Thoracic aorta (tissue), 2 donors: ENCODE measurements around the gene PARD3B. TPM values are rescaled to one million over a fixed set of nuclear protein-coding genes. Genes with fewer than 3 reads are reported as not detected.

Source experiments
- ATAC-seq: fragments of 150-250 bp; one replicate; pipeline ENCODE4 v1.8.0; 2017; ENCODE audit warnings: low read depth; ENCODE audit not compliant: insufficient number of reproducible peaks, low FRiP score
- DNase-seq: peaks from one replicate; pipeline ENCODE4 v3.0.0-alpha.2; 2020; ENCODE audit warnings: low spot score
- H3K27ac ChIP-seq, 2 donors: fragments of 200-600 bp; sonication (generic); 1 replicate in 1 of 2; 2 replicates in 1 of 2; pipeline ENCODE4 v1.5.1; 2016; ENCODE audit warnings: mild to moderate bottlenecking in 2 of 2, moderate library complexity in 2 of 2
- H3K27me3 ChIP-seq: fragments of 200-600 bp; sonication (generic); replicated peaks from 2 replicates; pipeline ENCODE4 v1.6.0; 2016; ENCODE audit warnings: mild to moderate bottlenecking; ENCODE audit not compliant: insufficient read depth
- H3K36me3 ChIP-seq: fragments of 200-600 bp; sonication (generic); one replicate; pipeline ENCODE4 v1.5.1; 2016
- H3K4me1 ChIP-seq, 2 donors: fragments of 200-600 bp; sonication (generic); 1 replicate in 1 of 2; 2 replicates in 1 of 2; pipeline versions ENCODE4 v1.5.1 to v1.6.0; 2016; ENCODE audit warnings: low read depth in 2 of 2, mild to moderate bottlenecking in 1 of 2; ENCODE audit not compliant: control insufficient read depth in 1 of 2
- H3K4me3 ChIP-seq: fragments of 200-600 bp; sonication (generic); 2 replicates; pipeline ENCODE4 v1.5.1; 2016; ENCODE audit warnings: mild to moderate bottlenecking
- H3K9me3 ChIP-seq: fragments of 200-600 bp; sonication (generic); 2 replicates; pipeline ENCODE4 v1.5.1; 2016
- CTCF ChIP-seq: fragments of 200-600 bp; sonication (generic); IDR thresholded peaks from one replicate; pipeline ENCODE4 v1.5.1; 2019; ENCODE audit warnings: antibody characterized with exemption
- total RNA-seq, 2 donors: library from RNA; depleted of rRNA; stranded (reverse); fragments of >200 nt; gene quantifications; one replicate each; pipeline versions ENCODE4 v1.1.0 to v1.2.3, GENCODE V29; 2016

The PARD3B gene
- total RNA-seq, 2 donors from 2014 or later: 25.7 to 34.5 TPM

- ATAC-seq (no peak), DNase-seq (no peak)
- H3K27ac ChIP-seq: no peak overlapping the region
- H3K4me1 ChIP-seq: no peaks in the 10 kb centered on the region
- H3K4me3 ChIP-seq: no peak overlapping the region
- peaks cover 3% of the 10 kb centered on the region for H3K9me3 ChIP-seq
- H3K36me3 ChIP-seq: no peaks in the 10 kb centered on the region
- no peaks in the 10 kb centered on the region for H3K27me3 ChIP-seq
- no peak for TF ChIP-seq CTCF
Measured at GRCh38 chr2:205056151-205056561, 510.9 kb downstream of the PARD3B start.

DNA sequence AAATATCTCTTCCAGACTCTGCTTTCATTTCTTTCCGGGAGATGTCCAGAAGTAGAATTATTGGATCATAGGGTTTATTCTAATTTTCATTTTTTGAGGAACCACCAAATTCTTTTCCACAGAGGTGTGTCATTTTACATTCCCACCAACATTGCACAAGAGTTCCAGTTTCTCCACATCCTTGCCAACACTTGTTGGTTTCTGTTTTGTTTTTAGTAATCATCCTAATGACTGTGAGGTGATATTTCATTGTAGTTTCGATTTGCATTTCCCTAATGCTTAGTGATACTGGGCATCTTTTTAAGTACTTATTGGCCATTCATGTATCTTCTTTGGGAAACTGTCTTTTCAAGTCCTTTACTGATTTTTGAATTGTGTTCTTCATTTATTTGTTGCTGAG, 513.1 kb downstream of the PARD3B start:
- no peak overlapping the region for H3K27ac ChIP-seq
- H3K4me3 ChIP-seq: no peak overlapping the region
- DNase-seq (no peak), ATAC-seq (no peak)
- H3K9me3 ChIP-seq: peaks cover 3% of the 10 kb centered on the region
- H3K36me3 ChIP-seq: no peaks in the 10 kb centered on the region
- no peaks in the 10 kb centered on the region for H3K4me1 ChIP-seq
- no peak for TF ChIP-seq CTCF
- no peaks in the 10 kb centered on the region for H3K27me3 ChIP-seq

- no peak overlapping the region for H3K27ac ChIP-seq
- no peak overlapping the region for H3K4me3 ChIP-seq
- H3K4me1 ChIP-seq: no peaks in the 10 kb centered on the region
- no peaks in the 10 kb centered on the region for H3K36me3 ChIP-seq
- no peaks in the 10 kb centered on the region for H3K27me3 ChIP-seq
- ATAC-seq: no peak
- no peak for TF ChIP-seq CTCF
- peaks cover 3% of the 10 kb centered on the region for H3K9me3 ChIP-seq
- no peak for DNase-seq
Measured at GRCh38 chr2:205060269-205060668, 515.0 kb downstream of the PARD3B start.

DNA sequence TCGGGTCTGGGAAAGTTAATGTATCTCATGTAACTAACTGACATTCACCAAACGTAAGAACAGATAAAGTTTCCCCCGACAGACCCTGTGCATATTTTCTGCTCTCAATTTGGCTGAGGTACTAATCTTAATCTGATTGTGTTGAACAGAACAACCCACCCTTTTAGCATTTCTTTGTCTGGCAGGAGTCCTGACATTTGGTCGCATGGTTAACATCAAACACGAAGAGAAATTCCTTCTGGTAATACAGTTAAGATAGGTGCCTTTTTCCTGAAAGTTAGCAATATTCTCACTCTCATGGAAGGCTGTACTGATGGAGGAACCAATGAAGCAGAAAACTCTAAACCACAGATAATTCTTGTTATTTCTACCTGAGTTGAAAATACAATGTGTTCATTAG, 520.8 kb downstream of the PARD3B start:
- Histone ChIP-seq H3K27ac (no peak overlapping the region), H3K27me3 (no peaks in the 10 kb centered on the region), H3K4me3 (no peak overlapping the region), H3K4me1 (no peaks in the 10 kb centered on the region), H3K9me3 (no peaks in the 10 kb centered on the region), H3K36me3 (no peaks in the 10 kb centered on the region)
- no peak for TF ChIP-seq CTCF
- DNase-seq (no peak), ATAC-seq (no peak)

DNA sequence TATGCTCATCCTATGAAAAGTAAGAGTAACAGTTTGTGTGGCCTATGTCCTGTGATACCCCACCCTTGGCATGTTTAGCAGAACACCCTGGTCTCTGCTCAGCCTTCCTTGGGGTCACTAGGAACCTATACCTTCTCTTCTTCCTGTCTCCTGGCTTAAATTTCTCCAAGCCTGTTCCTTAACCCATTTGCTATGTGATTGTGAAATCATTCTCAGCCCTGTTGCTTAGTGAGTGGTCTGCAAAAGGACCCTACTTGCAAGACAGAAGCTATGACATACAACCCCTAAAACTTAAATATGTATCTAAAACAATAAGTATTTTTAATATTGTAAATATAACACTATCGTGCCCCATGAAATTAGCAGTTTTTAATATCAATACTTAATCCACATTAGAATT, 524.7 kb downstream of the PARD3B start:
- DNase-seq (no peak), ATAC-seq (no peak)
- no peaks in the 10 kb centered on the region for H3K9me3 ChIP-seq
- no peaks in the 10 kb centered on the region for H3K27me3 ChIP-seq
- no peaks in the 10 kb centered on the region for H3K4me1 ChIP-seq
- H3K27ac ChIP-seq: no peak overlapping the region
- no peak for TF ChIP-seq CTCF
- H3K4me3 ChIP-seq: no peak overlapping the region
- no peaks in the 10 kb centered on the region for H3K36me3 ChIP-seq
